ENCODE measurements around the gene BTBD9.

GRCh38 chr6:38638941-38639497 lies 710 bp downstream of the BTBD9 start:
- no peak for TF ChIP-seq CTCF (IDR thresholded peaks at IDR 0.05 in 4 of 5, conservative IDR thresholded peaks at IDR 0.05 in 1 of 5)
- no peak for TF ChIP-seq POLR2A (IDR thresholded peaks at IDR 0.05)
